PFSK-1 (cell line): Measurements from ENCODE around the gene RILP.

Experiments
- POLR2AphosphoS5 ChIP-seq: IDR thresholded peaks from 2 replicates; pipeline ENCODE4 v1.6.1; 2012; ENCODE audit warnings: low read depth, mild to moderate bottlenecking, control low read depth, low read length, moderate library complexity
- REST ChIP-seq, 2 experiments: IDR thresholded peaks; 2 replicates each; pipeline versions ENCODE4 v1.6.1 to v1.8.0; 2011 to 2012; ENCODE audit warnings: low read depth in 2 of 2, low read length in 2 of 2, control low read depth in 1 of 2, inconsistent platforms in 1 of 2, mild to moderate bottlenecking in 1 of 2, moderate library complexity in 1 of 2; ENCODE audit not compliant: insufficient read depth in 1 of 2
- TAF1 ChIP-seq: IDR thresholded peaks from 2 replicates; pipeline ENCODE4 v1.6.1; 2012; ENCODE audit warnings: low read length, control low read depth, borderline replicate concordance; ENCODE audit not compliant: insufficient read depth

GRCh38 chr17:1611715-1612114 lies 38.0 kb downstream of the RILP start:
- TF ChIP-seq TAF1 (no peak), REST (IDR thresholded peaks at IDR 0.05; ENCODE audit: insufficient read depth in 1 of 2, low read depth in 2 of 2, low read length in 2 of 2) (no peak), POLR2AphosphoS5 (no peak)
